Activated naive CD4-positive, alpha-beta T cell treated with anti-CD3 and anti-CD28 coated beads, Interleukin-2, amount 10 ng/mL, durations not matched to agents 5 hours and 36 hours (primary cell): Measurements from ENCODE around the gene OXSM. TPM values are rescaled to one million over a fixed set of nuclear protein-coding genes. Genes with fewer than 3 reads are reported as not detected.

Experiments used
- total RNA-seq, 2 experiments: library from RNA; stranded (reverse); gene quantifications; one replicate each; pipeline ENCODE4 v1.2.3, GENCODE V29; 2021

Gene OXSM
- 10 to 100 TPM; 14.2 to 15.3 TPM for total RNA-seq

DNA sequence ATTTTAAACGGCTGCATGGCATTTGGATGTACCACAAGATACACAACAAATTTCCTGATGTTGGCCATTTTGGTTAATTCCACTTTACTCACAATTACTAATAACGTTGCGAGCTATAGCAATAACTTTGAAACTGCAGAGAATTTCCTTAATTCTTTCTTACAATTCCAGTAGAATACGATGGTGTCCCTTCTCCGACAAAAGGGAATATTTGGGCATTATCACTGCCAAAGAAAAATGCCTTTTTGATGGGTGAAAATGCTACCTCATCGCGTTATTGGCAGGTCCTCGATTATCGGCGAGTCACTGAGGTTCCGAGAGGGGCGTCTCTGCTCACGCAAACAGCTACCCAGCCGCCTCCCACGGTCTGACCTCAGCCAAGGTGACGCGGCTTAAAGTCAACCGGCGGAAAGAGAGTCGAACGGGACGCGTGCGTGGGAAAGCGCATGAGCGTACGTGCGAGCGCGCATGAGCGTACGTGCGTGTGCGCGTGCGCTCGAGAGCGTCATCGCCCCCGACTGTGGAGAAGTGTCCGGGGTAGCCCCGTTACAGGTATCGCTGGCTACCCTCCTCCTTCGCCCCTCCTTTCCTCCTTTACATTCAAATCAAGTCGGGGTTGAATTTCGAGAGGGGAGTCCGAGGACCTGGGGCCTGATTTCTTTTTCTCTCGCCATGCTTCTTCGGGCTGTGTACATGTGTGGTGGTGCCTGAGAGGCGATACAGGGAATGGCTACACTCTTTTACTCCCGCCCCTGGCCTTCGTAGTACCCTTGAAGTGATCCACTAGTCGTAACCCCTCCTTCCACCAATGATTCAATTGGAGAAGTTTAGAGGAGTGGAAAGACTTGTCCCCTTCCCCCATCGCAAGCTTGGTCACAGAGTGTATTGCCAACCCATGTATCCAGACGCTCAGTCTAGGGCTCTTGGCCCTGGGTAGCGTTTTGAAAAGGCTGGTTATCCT lies at the start of gene OXSM:
TSS of gene OXSM (plus strand) at position 495 of the 961 bp plus-strand sequence. CDS start 931 bp downstream, outside the sequence.

DNA sequence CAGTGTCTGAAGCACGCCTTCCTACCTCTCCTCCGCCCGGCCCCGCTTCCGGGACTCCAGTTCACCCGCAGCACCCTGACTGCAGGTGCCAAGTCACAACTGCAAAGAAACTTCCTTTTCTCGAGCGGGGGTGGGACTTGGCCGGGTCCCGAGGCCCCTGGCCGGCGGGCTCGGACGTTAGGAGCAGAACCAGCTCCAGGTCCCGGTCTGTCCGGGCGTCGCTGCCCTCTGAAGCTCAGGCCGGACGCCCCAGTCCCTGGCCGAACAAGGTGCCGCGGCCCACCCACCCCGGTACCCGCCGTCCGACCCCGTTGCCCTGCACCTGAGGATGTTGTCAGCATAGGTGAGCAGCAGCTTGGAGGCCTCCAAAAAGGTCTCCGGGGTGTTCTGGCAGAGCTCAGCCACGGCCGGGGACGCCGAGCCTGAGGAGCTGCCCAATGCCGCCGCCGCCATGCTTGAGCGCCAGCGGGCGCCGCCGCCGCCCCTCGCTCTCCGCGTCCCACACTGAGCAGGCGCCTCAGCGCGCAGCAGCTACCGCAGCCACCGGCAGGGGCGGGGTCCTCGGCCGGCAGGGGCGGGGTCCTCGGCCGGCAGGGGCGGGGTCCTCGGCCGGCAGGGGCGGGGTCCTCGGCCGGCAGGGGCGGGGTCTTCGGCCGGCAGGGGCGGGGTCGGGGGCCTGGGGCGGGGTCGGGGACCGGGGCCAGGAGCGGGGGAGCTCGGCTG lies 6.8 kb upstream of the OXSM start, which contains the start of gene NGLY1:
TSS of gene NGLY1 (minus strand) at position 506 of the 723 bp plus-strand sequence. CDS start at position 453, 53 bp downstream.

Other genes starting within 250 kb of the OXSM start
- 100 to 1,000 TPM; 122 to 123 TPM for gene TOP2B, start 125.2 kb upstream of the OXSM start, total RNA-seq
- gene NGLY1, start 6.6 kb upstream of the OXSM start, total RNA-seq, result 10 to 100 TPM; 52.6 to 54.5 TPM